WTC11 (cell line): ENCODE measurements around the gene STAM.

Source experiments
- ATF1 ChIP-seq: sonication (generic); formaldehyde crosslinking; IDR thresholded peaks from 2 replicates; pipeline ENCODE4 v1.8.1; 2023; ENCODE audit warnings: mild to moderate bottlenecking, moderate library complexity, missing genetic modification reagents
- CREB1 ChIP-seq: sonication (generic); formaldehyde crosslinking; IDR thresholded peaks from 2 replicates; pipeline ENCODE4 v1.8.0; 2023; ENCODE audit warnings: mild to moderate bottlenecking, missing genetic modification reagents
- CTCF ChIP-seq: fragments of 200-600 bp; IDR thresholded peaks from 2 replicates; pipeline ENCODE4 v1.8.0; 2022; ENCODE audit warnings: antibody characterized with exemption
- ESRRA ChIP-seq: sonication (generic); formaldehyde crosslinking; IDR thresholded peaks from 2 replicates; pipeline ENCODE4 v1.8.1; 2022; ENCODE audit warnings: mild to moderate bottlenecking, missing genetic modification reagents, borderline replicate concordance
- GABPB1 ChIP-seq: sonication (generic); formaldehyde crosslinking; IDR thresholded peaks from 2 replicates; pipeline ENCODE4 v1.8.1; 2023; ENCODE audit warnings: mild to moderate bottlenecking, missing genetic modification reagents
- HMGXB4 ChIP-seq: sonication (generic); formaldehyde crosslinking; IDR thresholded peaks from 2 replicates; pipeline ENCODE4 v1.8.1; 2023; ENCODE audit warnings: mild to moderate bottlenecking, moderate library complexity, missing genetic modification reagents
- JUN ChIP-seq: sonication (generic); formaldehyde crosslinking; IDR thresholded peaks from 2 replicates; pipeline ENCODE4 v1.8.0; 2023; ENCODE audit warnings: mild to moderate bottlenecking, missing genetic modification reagents
- ZBTB43 ChIP-seq: sonication (generic); formaldehyde crosslinking; IDR thresholded peaks from 2 replicates; pipeline ENCODE4 v1.8.1; 2023; ENCODE audit warnings: mild to moderate bottlenecking, missing genetic modification reagents
- ZNF232 ChIP-seq: sonication (generic); formaldehyde crosslinking; IDR thresholded peaks from 2 replicates; pipeline ENCODE4 v1.8.0; 2022; ENCODE audit warnings: mild to moderate bottlenecking, missing genetic modification reagents
- ZNF423 ChIP-seq: fragments of 250-450 bp; sonication (Bioruptor Pico); IDR thresholded peaks from 2 replicates; pipeline ENCODE4 v2.1.2; 2022; ENCODE audit warnings: mild to moderate bottlenecking, moderate library complexity
- TF ChIP-seq, protein P1 (sequence below): sonication (generic); formaldehyde crosslinking; IDR thresholded peaks from 2 replicates; pipeline ENCODE4 v1.8.1; 2023; ENCODE audit warnings: mild to moderate bottlenecking, missing genetic modification reagents, moderate library complexity
- TF ChIP-seq, protein P2 (sequence below): sonication (generic); formaldehyde crosslinking; IDR thresholded peaks from 2 replicates; pipeline ENCODE4 v1.8.1; 2022; ENCODE audit warnings: mild to moderate bottlenecking, missing genetic modification reagents, moderate library complexity, borderline replicate concordance
- TF ChIP-seq, protein P3 (sequence below): sonication (generic); formaldehyde crosslinking; IDR thresholded peaks from 2 replicates; pipeline ENCODE4 v1.8.0; 2022; ENCODE audit warnings: mild to moderate bottlenecking, missing genetic modification reagents

- TF ChIP-seq CTCF = no peak
- TF ChIP-seq ZNF232 (CRISPR knock-in tag) = no peak
- TF ChIP-seq, protein P1, sequence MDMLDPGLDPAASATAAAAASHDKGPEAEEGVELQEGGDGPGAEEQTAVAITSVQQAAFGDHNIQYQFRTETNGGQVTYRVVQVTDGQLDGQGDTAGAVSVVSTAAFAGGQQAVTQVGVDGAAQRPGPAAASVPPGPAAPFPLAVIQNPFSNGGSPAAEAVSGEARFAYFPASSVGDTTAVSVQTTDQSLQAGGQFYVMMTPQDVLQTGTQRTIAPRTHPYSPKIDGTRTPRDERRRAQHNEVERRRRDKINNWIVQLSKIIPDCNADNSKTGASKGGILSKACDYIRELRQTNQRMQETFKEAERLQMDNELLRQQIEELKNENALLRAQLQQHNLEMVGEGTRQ = no peak
- TF ChIP-seq ESRRA (CRISPR knock-in tag) = no peak
- no peak for TF ChIP-seq ZNF423
- no peak for TF ChIP-seq ATF1 (CRISPR knock-in tag)
- TF ChIP-seq GABPB1 (CRISPR knock-in tag) = no peak
- no peak for TF ChIP-seq ZBTB43 (CRISPR knock-in tag)
- TF ChIP-seq CREB1 = no peak
- TF ChIP-seq, protein P2, sequence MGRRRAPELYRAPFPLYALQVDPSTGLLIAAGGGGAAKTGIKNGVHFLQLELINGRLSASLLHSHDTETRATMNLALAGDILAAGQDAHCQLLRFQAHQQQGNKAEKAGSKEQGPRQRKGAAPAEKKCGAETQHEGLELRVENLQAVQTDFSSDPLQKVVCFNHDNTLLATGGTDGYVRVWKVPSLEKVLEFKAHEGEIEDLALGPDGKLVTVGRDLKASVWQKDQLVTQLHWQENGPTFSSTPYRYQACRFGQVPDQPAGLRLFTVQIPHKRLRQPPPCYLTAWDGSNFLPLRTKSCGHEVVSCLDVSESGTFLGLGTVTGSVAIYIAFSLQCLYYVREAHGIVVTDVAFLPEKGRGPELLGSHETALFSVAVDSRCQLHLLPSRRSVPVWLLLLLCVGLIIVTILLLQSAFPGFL (CRISPR knock-in tag) = no peak
- no peak for TF ChIP-seq JUN (CRISPR knock-in tag)
- no peak for TF ChIP-seq HMGXB4
- TF ChIP-seq, protein P3, sequence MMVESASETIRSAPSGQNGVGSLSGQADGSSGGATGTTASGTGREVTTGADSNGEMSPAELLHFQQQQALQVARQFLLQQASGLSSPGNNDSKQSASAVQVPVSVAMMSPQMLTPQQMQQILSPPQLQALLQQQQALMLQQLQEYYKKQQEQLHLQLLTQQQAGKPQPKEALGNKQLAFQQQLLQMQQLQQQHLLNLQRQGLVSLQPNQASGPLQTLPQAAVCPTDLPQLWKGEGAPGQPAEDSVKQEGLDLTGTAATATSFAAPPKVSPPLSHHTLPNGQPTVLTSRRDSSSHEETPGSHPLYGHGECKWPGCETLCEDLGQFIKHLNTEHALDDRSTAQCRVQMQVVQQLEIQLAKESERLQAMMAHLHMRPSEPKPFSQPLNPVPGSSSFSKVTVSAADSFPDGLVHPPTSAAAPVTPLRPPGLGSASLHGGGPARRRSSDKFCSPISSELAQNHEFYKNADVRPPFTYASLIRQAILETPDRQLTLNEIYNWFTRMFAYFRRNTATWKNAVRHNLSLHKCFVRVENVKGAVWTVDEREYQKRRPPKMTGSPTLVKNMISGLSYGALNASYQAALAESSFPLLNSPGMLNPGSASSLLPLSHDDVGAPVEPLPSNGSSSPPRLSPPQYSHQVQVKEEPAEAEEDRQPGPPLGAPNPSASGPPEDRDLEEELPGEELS (CRISPR knock-in tag) = no peak
Observed at GRCh38 chr10:17683541-17683940, 39.6 kb downstream of the STAM start.
